ENCODE measurements around the gene TBCC.
"Not testable (repeated sequence)": the region's sequence is repeated elsewhere in the genome, so short reads cannot be mapped to it uniquely, and the experiment has no call there.

Gene TBCC

DNA sequence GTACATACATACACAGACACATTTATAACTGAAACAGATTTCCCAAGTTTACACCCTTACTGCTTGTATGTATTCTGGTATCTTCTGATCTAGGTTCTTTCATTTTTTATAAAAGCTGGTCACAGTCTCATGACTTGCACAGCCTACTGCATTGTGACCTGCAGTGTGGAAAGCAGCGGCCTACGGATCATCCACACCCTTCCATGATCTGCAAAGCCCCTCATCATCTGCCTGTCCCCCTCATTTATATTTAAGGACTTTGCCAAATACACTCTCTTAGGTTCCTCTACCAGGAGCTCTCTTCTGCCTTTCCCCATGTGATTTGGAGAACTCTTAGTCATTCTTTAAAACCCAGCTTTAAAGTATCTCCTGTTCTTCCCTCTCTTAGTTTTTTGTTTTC, 23.9 kb upstream of the TBCC start:
- DNase-seq = no peak

DNA sequence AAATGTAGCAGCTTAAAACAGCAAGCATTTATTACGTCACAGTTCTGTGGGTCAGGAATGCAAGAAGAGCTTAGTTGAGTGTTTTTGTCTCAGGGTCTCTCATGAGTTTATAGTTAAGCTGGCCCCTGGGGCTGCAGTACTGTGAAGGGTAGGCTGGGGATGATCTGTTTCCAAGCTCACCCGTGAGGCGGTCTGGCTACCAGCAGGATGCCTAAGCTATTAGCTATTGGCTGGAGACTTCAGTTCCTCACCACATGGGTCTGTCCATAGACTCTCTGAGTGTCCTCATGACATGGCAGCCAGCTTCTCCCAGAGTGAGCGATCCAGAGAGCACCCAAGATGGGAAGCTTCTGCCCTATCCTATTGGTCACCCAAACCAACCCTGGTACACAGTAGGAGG, 23.1 kb upstream of the TBCC start:
- DNase-seq = no peak

DNA sequence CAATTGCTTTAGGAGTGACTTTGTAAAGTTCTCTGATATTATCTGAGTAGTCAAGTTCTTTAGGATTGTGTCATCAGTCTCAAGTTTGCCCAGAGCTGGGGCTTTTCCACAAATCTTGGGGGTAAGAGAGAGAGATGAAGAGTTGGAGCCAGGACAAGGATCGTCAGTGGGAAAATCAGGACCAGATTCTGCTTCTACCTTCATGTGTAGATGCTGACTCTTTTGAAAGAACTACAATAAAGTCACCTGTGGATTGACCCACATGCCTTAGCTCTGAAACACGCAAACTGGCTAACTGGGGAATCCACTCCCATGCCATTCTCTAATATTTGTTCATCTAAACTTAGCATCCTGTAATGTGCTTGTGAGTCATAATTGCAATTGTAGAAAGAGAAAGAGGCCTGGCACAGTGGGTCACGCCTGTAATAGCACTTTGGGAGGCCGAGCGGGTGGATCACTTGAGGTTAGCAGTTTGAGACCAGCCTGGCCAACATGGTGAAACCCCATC, 20.3 kb upstream of the TBCC start:
- DNase-seq = no peak

DNA sequence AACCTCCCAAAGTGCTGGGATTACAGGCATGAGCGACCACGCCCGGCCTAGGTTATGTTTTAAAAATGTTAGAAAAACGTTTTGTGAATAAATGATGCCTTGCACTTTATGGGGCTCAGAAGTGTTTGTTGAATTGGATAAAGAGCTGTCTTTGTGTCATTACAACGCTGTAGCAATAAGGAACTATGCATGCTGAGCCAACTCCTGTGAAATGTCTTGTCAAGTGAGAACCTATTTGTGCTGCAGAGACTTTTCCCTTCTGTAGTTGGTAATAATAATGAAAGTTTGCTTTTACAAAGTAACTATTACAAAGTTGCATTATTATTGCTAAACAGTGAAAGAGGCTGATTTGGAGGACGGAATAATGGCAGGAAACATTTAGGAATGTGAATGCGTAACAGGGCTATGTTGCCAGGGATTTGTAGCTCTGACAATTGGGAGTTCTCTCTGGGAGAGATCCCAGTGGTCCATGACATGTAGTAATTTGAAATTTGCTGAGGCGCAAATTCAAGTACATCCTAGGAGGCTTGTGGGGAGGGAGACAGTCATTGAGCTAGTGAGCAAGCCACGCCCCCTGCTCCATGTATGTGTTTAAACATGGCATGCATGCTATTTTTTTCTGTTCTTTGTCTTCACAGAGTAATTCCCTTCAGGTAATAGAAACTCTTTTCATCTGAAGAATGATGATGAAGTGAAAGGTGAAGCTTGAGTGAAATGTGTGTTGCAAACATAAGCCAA, 19.2 kb upstream of the TBCC start:
- no peak for DNase-seq

DNA sequence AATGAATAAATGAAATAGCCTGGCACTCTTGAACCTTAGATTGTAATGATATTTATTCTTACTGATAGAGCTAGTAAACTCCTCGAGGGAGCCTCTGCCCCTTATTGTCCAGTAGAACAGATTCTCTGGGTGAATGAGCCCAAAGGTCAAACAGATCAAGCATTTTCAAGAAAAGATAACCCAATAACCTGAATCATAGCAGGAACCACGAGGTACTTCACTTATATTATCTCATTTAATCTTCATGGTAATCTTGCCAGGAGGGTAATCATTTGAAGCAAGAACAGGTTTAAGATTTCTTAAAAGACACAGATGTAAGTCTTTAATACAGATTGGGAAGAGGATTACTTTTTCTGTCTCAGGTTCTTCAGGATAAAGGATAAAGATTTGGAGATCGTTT, 17.0 kb upstream of the TBCC start:
- no peak for DNase-seq

DNA sequence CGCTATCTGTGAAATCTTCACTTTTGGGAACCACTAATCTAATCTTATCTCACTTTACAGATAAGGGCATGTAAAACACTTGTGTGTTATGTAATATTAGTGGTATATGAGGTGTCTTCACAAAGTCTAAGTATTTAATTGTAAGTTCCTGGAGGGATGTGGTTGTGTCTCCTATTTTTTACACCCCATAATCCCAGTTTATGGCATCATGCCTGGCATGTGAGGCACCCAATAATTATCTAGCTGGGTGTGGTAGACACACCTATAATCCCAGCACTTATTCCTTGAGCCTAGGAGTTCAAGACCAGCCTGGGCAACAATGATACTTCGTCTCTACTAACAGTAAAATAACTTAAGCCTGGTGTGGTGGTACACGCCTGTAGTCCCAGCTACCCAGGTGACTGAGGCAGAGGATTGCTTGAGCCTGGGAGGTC, 16.5 kb upstream of the TBCC start:
- DNase-seq = no peak

DNA sequence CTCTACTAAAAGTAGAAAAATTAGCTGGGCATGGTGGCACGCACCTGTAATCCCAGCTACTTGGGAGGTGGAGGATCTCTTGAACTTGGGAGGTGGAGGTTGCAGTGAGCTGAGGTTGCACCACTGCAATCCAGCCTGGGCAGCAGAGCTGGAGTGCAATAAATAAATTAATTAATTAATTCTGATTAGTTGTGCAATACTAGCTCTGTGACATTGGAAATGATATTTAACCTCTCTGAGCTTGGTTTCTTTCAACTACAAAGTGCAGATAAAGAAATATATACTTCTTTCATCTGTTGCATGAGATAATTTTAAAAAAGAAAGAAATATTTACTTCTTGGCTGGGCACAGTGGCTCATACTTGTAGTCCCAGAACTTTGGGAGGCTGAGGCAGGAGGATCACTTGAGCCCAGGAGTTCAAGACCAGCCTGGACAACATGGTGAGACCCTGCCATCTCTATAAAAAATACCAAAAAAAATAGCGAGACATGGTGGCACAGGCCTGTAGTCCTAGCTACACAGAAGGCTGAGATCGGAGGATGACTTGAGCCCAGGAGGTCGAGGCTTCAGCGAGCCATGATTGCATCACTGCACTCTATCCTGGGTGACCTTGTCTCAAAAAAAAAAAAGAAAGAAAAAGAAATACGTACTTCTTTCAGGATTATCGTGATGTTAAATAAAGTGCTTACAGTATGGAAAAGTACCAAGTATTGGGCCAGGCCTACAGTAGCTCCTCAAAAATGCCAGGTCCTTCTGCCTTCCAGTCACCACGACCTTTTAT, 15.6 kb upstream of the TBCC start:
- no peak for DNase-seq

DNA sequence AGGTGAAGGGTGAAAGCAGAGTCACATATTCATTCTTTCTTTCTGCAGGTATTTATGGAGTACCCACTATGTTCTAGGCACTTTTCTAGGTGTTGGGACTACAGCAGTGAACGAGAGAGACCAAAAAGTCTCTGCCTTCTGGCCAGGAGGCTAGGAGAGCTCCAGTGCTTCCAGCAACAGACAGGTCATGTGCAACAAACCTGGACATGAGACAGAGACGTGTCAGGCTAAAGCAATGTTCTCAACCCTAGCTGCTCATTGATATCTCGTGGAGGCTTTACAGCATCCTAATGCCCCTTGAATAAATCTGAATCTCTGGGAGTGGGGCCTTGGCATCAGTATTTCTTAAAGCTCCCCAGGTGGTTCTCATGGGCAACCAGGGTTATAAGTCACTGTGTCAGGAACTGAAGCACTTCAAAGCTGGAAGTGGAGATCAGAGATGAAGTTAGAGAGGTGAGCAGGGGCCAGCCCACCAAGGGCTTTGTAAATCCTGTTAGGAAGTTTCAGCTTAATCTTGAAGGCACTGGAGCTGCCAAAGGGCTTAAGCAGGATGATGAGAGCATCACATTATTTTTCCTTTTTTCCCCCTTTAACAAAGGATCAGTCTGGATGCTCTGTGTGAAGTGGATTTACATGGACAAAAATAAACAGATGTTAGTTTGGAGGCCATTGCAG, 13.0 kb upstream of the TBCC start:
- DNase-seq = no peak

DNA sequence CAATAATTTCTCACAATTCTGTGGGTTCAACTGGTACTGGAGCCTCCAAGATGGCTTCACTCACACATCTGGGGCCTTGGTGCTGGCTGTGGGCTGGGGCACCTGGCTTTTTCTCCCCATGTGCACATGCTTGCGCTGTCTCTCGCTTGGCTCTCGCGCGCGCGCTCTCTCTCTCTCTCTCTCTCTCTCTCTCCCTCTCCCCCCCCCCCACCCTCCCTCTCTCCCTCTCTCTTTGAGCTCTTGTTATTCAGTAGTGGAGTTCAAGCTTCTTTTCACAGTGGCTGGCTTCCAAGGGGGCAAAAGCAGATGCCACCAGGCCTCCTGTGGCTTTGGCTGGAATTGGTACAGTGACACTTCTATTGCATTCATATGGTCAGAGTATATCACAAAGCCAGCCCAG, 10.8 kb upstream of the TBCC start:
- DNase-seq = no peak

DNA sequence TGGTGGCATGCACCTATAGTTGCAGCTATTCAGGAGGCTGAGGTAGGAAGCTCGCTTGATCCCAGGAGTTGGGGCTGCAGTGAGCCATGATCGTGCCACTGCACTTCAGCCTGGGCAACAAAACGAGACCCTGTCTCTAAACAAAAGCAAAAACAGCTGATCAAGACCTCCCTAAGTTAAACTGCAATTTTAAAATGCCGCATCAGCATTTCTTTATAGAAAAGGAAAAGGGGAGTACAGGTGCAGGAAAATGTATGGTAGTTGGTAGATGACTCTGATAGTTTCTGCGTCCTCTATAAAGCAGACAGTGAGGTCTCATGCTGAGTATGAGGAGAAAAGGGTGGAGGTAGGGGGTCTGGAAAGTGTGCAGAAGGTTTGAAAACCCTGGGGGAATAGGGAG, 8.9 kb upstream of the TBCC start:
- no peak for DNase-seq

DNA sequence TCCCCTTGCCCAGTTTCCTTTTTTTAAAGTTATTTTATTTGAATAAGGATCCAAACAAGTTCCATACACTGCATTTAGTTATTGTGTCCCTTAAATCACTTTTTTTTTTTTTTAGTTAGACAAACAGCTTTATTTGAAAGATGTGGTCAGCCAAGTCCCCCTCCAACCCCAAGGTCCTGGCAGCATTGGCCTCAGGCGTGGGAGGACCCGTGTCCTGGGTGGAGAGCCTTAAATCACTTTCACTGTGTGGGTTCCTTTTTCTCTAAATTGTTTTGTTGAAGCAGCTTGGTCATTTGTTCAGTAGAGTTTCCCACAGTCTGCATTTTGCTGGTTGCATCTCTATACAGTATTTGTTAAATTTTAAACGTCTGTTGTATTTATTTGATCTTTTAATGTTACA, 5.2 kb upstream of the TBCC start:
- DNase-seq = no peak

DNA sequence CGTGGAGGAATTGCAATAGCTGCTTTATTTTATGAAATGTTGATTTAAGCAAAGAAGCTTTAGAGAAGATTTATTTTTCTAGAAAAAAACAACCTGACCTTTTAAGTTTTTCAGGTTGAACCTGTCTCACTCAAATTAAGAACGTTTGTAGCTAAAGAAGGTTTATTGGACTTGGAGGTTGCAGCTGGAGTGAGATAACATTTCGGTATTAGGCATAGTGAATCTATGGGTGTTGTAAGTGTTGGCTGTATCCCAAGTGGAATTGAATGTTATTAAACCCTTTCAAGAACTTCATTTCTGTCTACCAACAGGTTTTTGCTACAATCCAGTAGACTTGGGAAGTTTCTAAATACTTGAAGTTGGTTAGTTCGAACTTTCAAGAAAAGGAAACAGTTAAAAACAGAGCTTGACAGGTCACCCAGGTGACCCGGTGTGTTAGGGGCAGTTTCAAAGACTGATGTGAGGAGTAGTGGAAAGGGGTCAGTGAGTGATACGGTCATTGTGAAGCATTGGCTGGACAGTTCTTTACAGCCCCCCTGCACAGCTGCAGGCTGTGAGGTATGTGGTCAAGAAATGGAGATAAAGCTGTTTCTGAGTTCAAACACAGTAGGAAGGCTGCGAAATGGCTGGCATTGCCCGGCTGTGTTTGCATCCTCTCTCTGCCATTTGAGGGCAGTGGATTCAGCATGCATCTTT, 2.4 kb upstream of the TBCC start:
- no peak for DNase-seq

DNA sequence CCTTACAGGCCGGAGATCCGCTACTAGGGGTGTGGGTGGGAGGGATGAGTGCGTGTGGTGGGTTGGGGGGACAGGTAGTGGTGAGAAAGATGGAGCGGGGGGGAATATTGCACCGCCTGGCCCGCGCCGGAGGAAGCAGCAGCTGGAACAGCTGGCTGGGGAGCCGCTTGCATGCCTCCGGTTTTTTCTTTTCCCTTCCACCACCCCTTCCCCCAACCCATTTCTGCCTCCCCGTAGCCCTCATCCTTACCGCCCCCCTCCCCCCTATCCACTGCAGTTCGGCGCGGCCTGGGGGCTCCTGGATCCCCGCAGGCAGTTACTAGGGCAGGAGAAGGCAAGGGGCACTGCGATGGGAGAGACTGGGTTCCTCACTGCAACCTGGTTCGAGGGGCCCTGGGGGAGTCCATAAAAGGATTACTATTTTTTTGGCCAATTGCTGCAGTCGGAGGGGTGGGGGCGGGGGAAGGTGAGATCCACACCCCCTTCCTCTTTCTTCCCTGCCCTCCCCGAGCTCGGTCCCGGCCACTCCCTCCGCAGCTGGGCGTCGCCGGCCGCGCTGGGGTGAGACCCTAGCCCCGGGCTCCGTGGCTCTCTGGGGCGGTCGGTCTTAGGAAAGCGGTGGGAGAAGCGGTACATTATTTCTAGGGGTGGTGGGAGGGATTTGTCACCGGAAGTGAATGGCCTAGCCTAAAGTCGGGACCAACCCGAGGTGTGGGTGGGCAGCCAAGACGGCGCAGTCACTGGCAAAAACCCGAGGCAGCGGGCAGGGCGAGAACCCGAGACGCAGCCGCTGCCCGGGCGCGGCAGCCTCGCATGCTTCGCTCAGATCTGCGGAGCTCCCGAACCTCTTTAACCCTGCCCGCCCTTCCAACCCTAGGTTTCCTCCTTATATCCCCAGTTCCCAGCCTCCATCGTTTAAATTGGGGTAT, 824 bp upstream of the TBCC start:
- DNase-seq = peak; percentile 81

DNA sequence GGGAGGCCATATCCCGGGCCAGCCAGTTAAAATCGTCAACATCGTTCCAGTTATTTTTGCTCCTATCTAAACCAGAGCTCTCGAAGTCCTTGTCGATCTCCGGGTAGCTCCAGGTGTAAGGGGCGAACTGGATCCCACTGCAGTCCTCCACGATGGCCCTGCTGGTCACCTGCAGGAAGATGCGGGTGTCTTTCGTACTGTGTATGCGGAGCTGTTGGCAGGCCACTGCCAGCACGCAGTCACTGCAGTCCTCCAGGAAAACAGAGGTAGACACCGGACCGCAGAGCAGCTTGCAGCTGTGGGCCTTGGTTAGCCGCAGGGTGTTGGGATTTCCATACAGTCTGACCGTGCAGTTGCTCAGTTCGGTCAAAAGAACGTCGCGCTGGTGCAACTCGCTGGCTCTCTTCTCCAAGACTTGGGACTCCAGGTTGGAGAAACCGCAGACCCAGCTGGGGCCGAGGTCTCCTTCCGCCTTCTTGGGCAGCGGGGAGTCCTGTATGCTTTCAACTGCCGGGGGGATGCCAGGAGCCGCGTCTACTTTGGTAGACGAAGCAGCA, 742 bp downstream of the TBCC start:
- DNase-seq = no peak

DNA sequence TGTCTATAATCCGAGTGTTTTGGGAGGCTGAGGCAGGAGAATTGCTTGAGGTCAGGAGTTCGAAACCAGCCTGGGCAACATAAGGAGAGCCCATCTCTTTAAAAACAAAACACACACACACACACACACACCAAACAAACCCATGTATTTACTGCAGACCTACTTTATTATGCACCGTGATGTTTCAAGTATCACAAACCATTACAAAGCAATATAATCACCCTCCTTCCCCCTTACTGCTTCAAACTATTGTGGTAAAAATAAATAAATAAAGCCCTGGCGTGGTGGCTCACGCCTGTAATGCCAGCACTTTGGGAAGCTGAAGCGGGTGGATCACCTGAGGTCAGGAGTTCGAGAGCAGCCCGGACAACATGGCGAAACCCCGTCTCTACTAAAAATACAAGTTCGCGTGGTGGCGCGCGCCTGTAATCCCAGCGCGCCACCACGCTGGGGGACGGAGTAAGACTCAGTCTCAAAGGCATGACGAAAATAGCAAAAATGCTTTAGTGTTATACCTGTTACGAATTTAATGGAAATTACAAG, 1.5 kb downstream of the TBCC start:
- no peak for DNase-seq

DNA sequence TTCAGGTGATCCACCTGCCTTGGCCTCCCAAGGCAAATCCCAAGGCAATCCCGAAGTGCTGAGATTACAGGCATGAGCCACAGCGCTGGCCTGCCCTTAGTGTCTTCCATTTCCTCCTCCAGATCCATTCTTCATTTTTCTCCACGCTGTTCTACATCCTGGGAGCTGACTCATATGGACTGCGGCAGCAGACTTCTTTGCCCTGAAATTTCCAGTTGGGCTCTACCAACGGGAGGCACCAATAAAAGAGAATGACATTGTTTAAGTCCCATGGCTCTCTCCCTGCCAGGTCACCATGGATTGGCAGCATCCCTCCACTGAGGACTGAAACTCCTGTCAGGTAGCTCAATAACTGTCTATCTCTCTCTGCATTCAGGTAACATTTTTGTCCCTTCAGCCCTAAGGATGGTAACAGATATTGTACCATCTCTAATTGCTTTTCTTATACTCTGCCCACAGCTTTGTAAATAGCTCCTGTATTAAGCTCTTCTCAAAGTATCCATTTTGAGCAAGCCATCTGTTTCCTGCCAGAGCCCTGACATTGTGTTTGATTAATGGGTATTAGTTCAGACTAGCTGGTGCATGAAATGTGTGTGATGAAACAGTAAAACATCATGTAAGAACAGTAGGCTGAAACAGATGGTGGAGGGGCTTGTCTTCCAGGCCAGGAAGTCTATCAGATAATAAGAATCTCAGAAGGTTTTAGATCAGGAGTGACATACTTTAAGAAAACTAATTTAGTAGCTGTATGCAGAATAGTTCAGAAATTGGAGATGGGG, 3.6 kb downstream of the TBCC start:
- DNase-seq = no peak

DNA sequence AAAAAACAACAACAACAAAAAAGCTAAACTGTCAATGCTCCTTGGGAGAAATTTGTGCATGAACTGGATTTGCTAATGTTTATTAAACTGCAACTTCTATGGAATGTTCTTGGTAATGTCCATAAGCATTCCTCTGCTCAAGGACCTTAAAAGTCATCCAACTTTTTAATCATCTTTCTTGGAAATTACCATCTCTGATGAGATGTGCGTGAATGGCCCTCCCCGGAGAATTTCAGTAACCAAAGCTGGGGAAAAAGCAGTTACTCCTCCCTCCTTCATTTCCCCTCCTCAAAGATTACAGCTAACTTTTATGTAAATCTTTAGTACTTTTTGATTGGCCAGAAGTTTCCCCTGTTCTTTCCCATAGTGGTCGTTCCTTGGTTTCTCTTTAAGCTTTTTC, 5.2 kb downstream of the TBCC start:
- no peak for DNase-seq

DNA sequence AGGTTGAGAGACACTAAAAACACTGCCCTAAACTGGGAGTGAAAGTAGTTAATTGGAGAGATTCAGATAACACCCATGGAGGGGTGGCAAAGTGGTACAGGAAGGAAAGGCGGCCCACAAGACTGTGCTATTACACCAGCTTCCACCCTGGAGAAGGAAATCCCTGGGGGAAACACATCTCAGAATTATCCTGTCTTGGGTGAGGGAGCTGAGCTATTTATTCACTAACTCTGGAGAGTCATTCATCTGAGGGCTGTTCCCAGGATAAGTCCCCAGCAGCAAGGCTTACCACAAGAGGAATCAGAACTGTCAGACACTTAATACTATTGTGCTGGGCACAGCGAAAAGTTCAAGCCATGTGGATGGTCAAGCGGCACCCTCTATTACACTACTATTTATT, 9.9 kb downstream of the TBCC start:
- DNase-seq = no peak

DNA sequence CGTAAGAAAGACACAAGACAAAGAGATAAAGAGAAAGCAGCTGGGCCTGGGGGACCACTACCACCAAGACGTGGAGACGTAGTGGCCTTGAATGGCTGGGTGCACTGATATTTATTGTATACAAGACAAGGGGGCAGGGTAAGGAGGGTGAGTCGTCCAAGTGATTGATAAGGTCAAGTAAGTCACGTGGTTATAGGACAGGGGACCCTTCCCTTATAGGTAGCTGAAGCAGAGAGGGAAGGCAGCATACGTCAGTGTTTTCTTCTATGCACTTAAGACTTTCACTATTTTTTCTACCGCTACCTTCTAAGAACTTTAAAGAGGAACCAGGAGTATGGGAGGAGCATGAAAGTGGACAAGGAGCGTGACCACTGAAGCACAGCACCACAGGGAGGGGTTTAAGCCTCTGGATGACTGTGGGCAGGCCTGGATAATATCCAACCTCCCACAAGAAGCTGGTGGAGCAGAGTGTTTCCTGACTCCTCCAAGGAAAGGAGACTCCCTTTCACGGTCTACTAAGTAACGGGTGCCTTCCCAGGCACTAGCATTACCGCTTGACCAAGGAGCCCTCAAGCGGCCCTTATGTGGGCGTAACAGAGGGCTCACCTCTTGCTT, 11.9 kb downstream of the TBCC start:
- not testable (repeated sequence) for DNase-seq

DNA sequence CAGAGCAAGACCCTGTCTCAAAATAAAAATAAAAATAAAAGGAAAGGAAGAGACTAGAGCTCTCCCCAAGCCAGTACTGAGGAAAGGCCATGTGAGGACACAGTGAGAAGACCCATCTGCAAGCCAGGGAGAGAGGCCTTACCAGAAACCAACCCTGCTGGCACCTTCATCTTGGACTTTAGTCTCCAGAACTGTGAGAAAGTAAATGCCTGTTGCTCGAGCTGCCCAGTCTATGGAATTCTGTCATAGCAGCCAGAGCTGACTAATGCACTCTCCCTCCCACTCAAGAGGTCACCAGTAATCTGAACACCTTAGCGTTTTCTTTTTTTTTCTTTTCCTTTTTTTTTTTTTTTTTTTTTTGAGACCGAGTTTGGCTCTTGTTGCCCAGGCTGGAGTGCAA, 16.2 kb downstream of the TBCC start:
- no peak for DNase-seq
